Adrenal gland (tissue), 12 donors: ENCODE results near the gene OSBPL2. TPM values are rescaled to one million over a fixed set of nuclear protein-coding genes. Genes with fewer than 3 reads are reported as not detected.

Experiments used
- DNase-seq, 7 donors: peaks; one replicate each; pipeline ENCODE4 v3.0.0-alpha.2; 2019 to 2020
- H3K27ac ChIP-seq, 5 donors: fragments of 200-600 bp; sonication (generic) in 4 of 5; 1 replicate in 3 of 5; 2 replicates in 2 of 5; pipeline versions ENCODE4 v1.5.1 to v1.8.0; 2016 to 2020; ENCODE audit warnings: mild to moderate bottlenecking in 1 of 5
- H3K27me3 ChIP-seq: fragments of 200-600 bp; 2 replicates; pipeline ENCODE4 v1.8.0; 2021
- H3K36me3 ChIP-seq, 2 donors: fragments of 200-600 bp; replicated peaks in 1 of 2; 1 replicate in 1 of 2; 2 replicates in 1 of 2; pipeline versions ENCODE4 v1.5.1 to v1.8.0; 2018 to 2022
- H3K4me1 ChIP-seq, 2 donors: fragments of 200-600 bp; replicated peaks in 1 of 2; 1 replicate in 1 of 2; 2 replicates in 1 of 2; pipeline versions ENCODE4 v1.5.1 to v1.8.0; 2018 to 2021
- H3K4me3 ChIP-seq, 4 donors: fragments of 200-600 bp; sonication (generic) in 3 of 4; one replicate each; pipeline ENCODE4 v1.5.1; 2016 to 2018
- H3K9me3 ChIP-seq, 3 donors: fragments of 200-600 bp; sonication (generic) in 1 of 3; replicated peaks in 1 of 3; 1 replicate in 2 of 3; 2 replicates in 1 of 3; pipeline versions ENCODE4 v1.5.1 to v1.8.0; 2016 to 2021
- POLR2A ChIP-seq, 2 donors: fragments of 450-650 bp; IDR thresholded peaks; one replicate each; pipeline ENCODE4 v1.6.1; 2017; ENCODE audit warnings: antibody characterized with exemption in 2 of 2, mild to moderate bottlenecking in 2 of 2, moderate library complexity in 1 of 2
- WGBS, 4 donors: extraction: QIAGEN DNeasy Blood & Tissue Kit in 2 of 4; methylation state at CpG; one replicate each; pipeline versions ENCODE4 v1.1.5 to v1.1.7; 2013 to 2017; 5-methylcytosine and 5-hydroxymethylcytosine counted together
- intact Hi-C, 2 donors: fragments of 100-400 bp; cut with DNase I; formaldehyde crosslinking; loops; one replicate each; pipeline versions ENCODE4 v1.14.1 to v1.15.0; 2022 to 2023
- polyA plus RNA-seq, 3 donors: library from polyadenylated mRNA; stranded (reverse); fragments of 200-250 nt in 2 of 3; fragments of 350-450 nt in 1 of 3; fragmentation: Illumina TruSeq in 1 of 3; extraction: RNeasy Lipid Tissue Mini Kit (QIAGEN cat#74804) in 1 of 3; gene quantifications; one replicate each; pipeline ENCODE4 v1.2.3, GENCODE V29; 2013 to 2014
- total RNA-seq, 9 donors: library from RNA; depleted of rRNA in 4 of 9; stranded (reverse); fragments of >200 nt in 4 of 9; fragments of 120-200 nt in 1 of 9; fragmentation: NEBNext Ultra II Directional in 1 of 9; extraction: Animal tissue kit (Norgen Biotek cat#: 25700) in 1 of 9; gene quantifications; one replicate each; pipeline versions ENCODE4 v1.1.0 to v1.2.4, GENCODE V29; 2013 to 2023
- TF ChIP-seq, protein P1 (sequence below), 6 experiments: fragments of 450-650 bp in 4 of 6; fragments of 200-600 bp in 2 of 6; sonication (generic) in 1 of 6; IDR thresholded peaks; 1 replicate in 5 of 6; 2 replicates in 1 of 6; pipeline versions ENCODE4 v1.5.1 to v1.8.0; 2016 to 2021; ENCODE audit warnings: antibody characterized with exemption in 6 of 6, mild to moderate bottlenecking in 2 of 6, moderate library complexity in 1 of 6
- donor health status: healthy with polysubstance abuse.
- donor health status: Bipolar disorder and iron deficiency.
- donor health status: DM: yes; HTN: yes; CAD: no.
- donor health status: DM: no; HTN: no; CAD: no.
- donor health status: DM: no; HTN: no; CAD: no.
- donor health status: DM: yes; HTN: yes; CAD: no.

OSBPL2 gene
- total and polyA plus RNA-seq, 12 donors, result 13.8 to 96.7 (median 37.4) TPM

DNA sequence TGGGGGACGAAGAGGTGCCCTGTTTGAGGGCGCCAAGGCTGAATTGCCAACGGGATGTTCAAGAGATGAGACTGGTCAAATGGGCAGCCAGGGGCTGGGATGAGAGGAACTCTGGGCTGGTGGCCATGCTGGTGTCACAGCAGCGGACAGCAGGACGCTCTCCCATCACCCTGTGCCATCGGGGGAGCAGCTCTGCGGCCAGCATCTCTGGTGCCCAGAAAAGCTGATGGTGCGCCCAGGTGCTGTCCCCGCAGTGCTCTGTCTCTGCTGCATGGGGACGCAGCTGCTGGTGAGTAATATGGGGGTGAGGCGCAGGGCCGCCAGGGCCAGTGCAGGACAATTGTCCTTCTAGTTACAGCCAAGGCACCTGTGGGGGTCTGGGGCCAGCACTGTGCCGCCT, 13.3 kb upstream of the OSBPL2 start:
- no peak overlapping the region for H3K27ac ChIP-seq
- H3K4me1 ChIP-seq, result peaks cover 7 to 8% of the 10 kb centered on the region in 2 donors
- no peak for TF ChIP-seq POLR2A (IDR thresholded peaks at IDR 0.05)
- TF ChIP-seq, protein P1, sequence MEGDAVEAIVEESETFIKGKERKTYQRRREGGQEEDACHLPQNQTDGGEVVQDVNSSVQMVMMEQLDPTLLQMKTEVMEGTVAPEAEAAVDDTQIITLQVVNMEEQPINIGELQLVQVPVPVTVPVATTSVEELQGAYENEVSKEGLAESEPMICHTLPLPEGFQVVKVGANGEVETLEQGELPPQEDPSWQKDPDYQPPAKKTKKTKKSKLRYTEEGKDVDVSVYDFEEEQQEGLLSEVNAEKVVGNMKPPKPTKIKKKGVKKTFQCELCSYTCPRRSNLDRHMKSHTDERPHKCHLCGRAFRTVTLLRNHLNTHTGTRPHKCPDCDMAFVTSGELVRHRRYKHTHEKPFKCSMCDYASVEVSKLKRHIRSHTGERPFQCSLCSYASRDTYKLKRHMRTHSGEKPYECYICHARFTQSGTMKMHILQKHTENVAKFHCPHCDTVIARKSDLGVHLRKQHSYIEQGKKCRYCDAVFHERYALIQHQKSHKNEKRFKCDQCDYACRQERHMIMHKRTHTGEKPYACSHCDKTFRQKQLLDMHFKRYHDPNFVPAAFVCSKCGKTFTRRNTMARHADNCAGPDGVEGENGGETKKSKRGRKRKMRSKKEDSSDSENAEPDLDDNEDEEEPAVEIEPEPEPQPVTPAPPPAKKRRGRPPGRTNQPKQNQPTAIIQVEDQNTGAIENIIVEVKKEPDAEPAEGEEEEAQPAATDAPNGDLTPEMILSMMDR (IDR thresholded peaks at IDR 0.05), result no peak
- H3K9me3 ChIP-seq, result no peaks in the 10 kb centered on the region
- H3K4me3 ChIP-seq, result no peak overlapping the region
- intact Hi-C loops, result no loop called here
- WGBS, 4 donors, result 86 to 92% (median 90%) methylated on average over 7 to 13 of the region's 13 CpGs
- H3K36me3 ChIP-seq, result no peaks in the 10 kb centered on the region
- DNase-seq, result no peak
- H3K27me3 ChIP-seq, result peaks cover 9% of the 10 kb centered on the region

DNA sequence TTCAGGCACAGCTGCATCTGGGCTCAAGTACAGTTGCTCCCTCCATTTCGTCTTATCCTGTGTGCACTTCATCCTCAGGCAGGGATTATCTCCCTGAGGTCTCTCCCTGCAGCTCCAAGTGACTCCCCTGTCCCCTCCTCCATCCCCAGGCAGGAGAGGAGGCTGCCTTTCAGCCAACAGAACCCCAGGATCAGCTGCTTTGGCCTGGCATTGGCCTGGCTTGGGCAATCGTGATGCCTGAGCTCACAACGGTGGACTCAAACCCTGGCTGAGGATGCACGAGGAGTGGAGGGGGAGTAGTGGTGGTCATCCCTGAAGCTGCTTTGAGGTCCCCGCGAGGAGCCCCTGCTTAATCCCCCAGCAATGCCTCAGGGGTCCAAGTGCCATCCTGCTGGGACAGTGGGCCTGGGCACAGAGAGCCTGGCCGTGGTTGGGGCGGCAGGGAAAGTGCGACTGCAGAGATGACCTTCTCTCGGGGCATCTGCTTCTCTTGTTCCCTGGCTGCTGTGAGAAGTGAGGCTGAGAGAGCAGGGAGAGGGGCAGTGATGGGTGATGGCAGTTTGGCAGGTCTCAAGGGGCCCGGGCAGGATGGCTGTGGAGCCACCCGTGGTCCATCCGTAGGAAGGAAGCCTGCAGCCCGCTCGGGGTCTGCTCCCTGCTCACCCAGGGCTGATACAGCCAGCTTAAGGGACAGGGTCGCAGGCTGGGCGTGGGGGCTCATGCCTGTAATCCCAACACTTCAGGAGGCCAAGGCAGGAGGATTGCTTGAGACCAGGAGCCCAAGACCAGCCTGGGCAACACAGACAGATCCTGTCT, 12.3 kb upstream of the OSBPL2 start:
- intact Hi-C loops, result no loop called here
- TF ChIP-seq, protein P1 (IDR thresholded peaks at IDR 0.05), result no peak
- TF ChIP-seq POLR2A (IDR thresholded peaks at IDR 0.05), result no peak
- H3K27ac ChIP-seq, result no peak overlapping the region
- WGBS, 4 donors, result 76 to 81% (median 78%) methylated on average over 14 to 17 of the region's 17 CpGs
- H3K4me1 ChIP-seq, result no peaks in the 10 kb centered on the region
- H3K9me3 ChIP-seq, result no peaks in the 10 kb centered on the region
- H3K36me3 ChIP-seq, result no peaks in the 10 kb centered on the region
- no peak overlapping the region for H3K4me3 ChIP-seq
- peaks cover 9% of the 10 kb centered on the region for H3K27me3 ChIP-seq
- no peak for DNase-seq

DNA sequence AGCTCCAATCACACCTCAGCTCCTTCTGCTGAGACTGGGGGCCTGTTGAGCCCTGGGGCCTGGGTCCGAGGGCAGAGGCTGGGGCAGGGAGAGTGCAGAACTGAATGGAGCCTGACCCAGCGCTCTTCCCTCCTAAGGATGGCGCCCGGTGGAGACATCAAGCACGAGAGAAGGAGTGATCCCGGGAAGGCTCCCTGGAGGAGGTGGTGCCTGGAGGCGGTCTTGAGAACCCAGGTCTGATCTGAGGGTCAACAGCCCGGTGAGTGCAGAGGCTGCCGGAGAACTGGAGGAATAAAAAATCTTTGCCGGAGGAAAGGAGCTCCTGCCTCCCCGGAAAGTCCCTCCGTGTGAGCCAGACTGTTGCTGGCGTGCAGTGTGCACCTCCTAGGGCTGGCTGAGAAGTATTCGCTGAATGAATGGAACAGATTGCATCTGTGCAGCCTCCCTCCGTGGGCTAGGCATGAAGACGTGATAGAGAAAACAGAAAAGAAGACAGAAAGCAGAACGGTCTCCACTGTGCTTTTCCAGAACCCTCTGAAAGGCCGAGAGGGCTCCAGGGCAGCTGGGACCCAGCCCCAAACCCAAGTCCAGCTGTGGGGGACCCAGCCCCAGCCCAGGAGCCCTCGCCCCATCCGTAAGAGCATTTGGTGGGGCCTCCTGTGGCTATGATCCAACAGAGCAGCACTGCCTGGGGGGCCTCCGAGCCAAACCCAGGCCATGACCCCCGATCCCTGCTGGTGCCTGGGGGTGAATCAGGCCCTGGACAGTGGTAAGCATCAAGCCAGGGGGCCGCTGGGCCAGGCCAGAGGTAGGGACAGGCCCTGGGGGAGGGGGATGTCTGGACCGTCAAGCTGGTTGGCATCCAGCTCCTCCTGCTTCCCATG, 11.4 kb upstream of the OSBPL2 start:
- WGBS, 4 donors, result 75 to 80% (median 77%) methylated on average over 17 to 24 of the region's 24 CpGs
- Histone ChIP-seq H3K27ac (no peak overlapping the region), H3K9me3 (no peaks in the 10 kb centered on the region), H3K4me1 (no peaks in the 10 kb centered on the region), H3K27me3 (peaks cover 9% of the 10 kb centered on the region), H3K4me3 (no peak overlapping the region), H3K36me3 (no peaks in the 10 kb centered on the region)
- intact Hi-C loops, result no loop called here
- no peak for DNase-seq
- TF ChIP-seq POLR2A (IDR thresholded peaks at IDR 0.05), result no peak
- TF ChIP-seq, protein P1 (IDR thresholded peaks at IDR 0.05), result no peak

DNA sequence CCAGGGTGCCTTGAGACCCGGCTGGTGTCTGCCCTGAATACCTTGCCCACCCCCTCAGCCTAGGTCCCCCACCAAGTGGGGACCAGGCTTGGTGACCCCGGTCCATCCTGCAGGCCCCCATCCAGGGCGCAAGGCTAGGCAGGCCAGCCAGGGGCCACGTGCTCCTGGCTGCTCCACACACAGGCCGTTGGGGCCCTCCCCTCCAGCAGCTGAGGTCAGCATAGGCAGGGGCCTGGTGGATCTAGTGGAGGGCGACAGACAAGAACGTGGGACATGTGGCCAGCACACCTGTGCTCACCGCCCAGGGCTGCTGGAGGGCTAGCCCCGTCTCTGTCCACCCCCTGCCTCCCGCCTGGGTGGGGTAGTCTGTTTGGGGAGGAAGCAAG, 10.7 kb upstream of the OSBPL2 start:
- Histone ChIP-seq H3K4me3 (no peak overlapping the region), H3K36me3 (no peaks in the 10 kb centered on the region), H3K27ac (no peak overlapping the region), H3K9me3 (no peaks in the 10 kb centered on the region), H3K27me3 (peaks cover 3% of the 10 kb centered on the region), H3K4me1 (no peaks in the 10 kb centered on the region)
- WGBS, 4 donors, result 60 to 69% (median 62%) methylated on average over 1 to 10 of the region's 10 CpGs
- TF ChIP-seq, protein P1 (IDR thresholded peaks at IDR 0.05), result no peak
- no peak for TF ChIP-seq POLR2A (IDR thresholded peaks at IDR 0.05)
- no peak for DNase-seq
- intact Hi-C loops, result no loop called here
